GM12872 (cell line): Measurements from ENCODE around the gene MFSD6.

Experiments
- TF ChIP-seq, protein P1 (sequence below): IDR thresholded peaks from 3 replicates; pipeline ENCODE4 v1.5.1; 2011; ENCODE audit warnings: low read depth, mild to moderate bottlenecking, low read length, moderate library complexity; ENCODE audit not compliant: insufficient read depth

Gene MFSD6

DNA sequence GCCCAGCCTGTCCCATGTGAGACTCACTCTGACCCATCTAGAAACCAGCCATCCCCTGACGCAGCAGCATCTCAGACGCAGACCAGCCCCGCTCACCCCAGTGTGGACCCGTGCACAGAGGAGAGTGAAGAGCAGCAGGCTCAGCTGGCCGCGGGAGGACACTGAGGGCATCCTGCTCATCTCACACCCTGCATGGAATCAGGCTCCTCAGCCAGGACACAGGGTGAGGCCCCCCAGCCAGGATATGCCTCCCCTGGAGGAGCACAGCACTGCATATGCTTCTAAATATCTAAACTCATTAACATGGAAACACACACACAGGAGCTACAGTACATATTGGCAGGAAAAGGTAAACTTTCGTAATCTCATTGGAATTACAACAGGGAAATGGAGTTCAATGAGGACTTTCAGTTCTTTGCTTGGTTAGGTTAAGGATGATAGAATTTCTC lies 91.9 kb downstream of the MFSD6 start:
- TF ChIP-seq, protein P1, sequence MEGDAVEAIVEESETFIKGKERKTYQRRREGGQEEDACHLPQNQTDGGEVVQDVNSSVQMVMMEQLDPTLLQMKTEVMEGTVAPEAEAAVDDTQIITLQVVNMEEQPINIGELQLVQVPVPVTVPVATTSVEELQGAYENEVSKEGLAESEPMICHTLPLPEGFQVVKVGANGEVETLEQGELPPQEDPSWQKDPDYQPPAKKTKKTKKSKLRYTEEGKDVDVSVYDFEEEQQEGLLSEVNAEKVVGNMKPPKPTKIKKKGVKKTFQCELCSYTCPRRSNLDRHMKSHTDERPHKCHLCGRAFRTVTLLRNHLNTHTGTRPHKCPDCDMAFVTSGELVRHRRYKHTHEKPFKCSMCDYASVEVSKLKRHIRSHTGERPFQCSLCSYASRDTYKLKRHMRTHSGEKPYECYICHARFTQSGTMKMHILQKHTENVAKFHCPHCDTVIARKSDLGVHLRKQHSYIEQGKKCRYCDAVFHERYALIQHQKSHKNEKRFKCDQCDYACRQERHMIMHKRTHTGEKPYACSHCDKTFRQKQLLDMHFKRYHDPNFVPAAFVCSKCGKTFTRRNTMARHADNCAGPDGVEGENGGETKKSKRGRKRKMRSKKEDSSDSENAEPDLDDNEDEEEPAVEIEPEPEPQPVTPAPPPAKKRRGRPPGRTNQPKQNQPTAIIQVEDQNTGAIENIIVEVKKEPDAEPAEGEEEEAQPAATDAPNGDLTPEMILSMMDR, result no peak

GRCh38 chr2:190501231-190501630 lies 93.1 kb downstream of the MFSD6 start:
- TF ChIP-seq, protein P1, result no peak

DNA sequence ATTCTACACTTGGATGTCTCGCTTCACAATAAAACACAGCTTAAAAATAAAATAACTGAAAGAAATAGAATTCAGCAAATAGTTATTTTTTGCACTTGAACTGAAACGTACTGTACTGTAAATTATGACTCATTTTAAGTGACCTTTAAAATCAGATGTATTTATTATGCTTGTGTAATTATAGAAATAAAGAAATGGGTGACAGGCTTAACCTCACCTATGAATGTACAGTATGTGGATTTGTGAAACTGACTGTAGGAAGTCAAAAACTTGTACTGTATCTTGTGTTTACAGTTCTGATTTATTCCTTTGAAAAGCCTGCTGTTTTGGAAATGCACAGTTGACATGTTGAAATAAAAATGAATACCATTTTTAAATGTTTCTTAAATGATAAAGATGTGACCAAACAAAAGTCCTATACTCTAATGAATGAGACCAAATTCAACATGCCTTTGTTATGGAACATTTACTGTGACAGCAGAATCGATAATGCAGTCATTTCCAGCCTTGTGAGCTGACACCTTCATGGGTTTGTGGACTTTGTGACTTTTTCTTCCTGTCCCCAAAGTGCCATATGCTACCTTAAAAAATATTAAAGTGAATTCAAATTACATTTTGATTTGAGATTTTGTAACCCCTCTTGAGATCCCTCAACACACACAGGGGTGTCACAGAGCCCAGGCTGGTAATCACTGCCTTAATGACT lies 93.7 kb downstream of the MFSD6 start:
- TF ChIP-seq, protein P1, result no peak

GRCh38 chr2:190503088-190503487 lies 94.9 kb downstream of the MFSD6 start:
- TF ChIP-seq, protein P1, result no peak

- TF ChIP-seq, protein P1, result no peak
Measured at GRCh38 chr2:190504912-190505311, 96.8 kb downstream of the MFSD6 start.

DNA sequence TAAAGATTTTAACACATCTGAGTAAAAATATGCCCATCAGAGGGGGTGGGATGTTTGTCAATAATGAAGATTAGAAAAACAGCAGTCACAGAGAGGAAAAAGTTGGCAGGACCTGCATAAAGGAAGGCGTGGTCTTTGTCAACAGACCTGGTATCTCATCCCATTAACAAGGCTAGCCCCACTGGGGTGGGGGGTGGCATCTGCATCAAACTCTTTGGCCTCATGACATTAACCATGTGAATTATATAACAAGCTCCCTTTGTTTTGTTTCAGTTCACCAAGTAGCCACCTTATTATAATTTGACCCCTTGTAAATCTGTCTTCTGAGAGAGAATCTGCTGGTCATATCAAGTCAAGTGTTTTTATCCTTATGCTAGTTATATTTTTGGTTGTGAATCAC lies 97.5 kb downstream of the MFSD6 start:
- TF ChIP-seq, protein P1, result no peak

DNA sequence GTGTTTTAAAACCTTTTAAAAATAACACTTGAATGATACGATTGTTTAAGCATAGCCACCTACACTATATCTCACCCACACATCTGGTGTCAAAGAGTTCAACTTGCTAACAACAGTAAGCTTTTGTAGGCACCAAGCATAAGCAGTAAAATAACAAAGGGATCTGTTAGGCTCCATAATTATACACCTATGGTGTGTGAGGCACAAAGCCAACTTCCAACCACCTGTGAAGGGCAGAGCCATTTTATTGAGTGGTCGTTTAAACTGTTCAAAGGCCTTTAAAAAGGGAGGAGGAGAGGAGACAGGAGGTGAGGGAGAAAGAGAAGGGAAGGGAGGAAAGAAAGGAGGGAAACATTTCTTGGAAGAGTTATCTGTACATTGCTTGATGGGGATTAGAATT lies 98.5 kb downstream of the MFSD6 start:
- TF ChIP-seq, protein P1, result no peak
